ENCODE measurements around the gene POLA2.

Gene POLA2

GRCh38 chr11:65334696-65335295 is 73.0 kb downstream of the POLA2 start:
- Mint-ChIP-seq H3K27me3 (ENCODE audit: low read depth, poor library complexity) (peaks cover 5% of the 10 kb centered on the region), H3K9me3 (no peaks in the 10 kb centered on the region), H3K4me1 (peaks cover 25% of the 10 kb centered on the region), H3K27ac (peak overlapping the region; percentile 66), H3K4me3 (peak overlapping the region; percentile 93), H3K36me3 (ENCODE audit: low read depth) (peaks cover 8% of the 10 kb centered on the region)
- DNase-seq = no peak
- no peak for TF ChIP-seq CTCF (IDR thresholded peaks at IDR 0.05)

GRCh38 chr11:65338676-65339075 is 76.9 kb downstream of the POLA2 start:
- H3K4me1 Mint-ChIP-seq = peaks cover 22% of the 10 kb centered on the region
- no peak overlapping the region for H3K4me3 Mint-ChIP-seq
- no peaks in the 10 kb centered on the region for H3K9me3 Mint-ChIP-seq
- peaks cover 27% of the 10 kb centered on the region for H3K36me3 Mint-ChIP-seq (ENCODE audit: low read depth)
- H3K27me3 Mint-ChIP-seq (ENCODE audit: low read depth, poor library complexity) = peaks cover 4% of the 10 kb centered on the region
- H3K27ac Mint-ChIP-seq = peak overlapping the region; percentile 26
- TF ChIP-seq CTCF (IDR thresholded peaks at IDR 0.05) = no peak
- DNase-seq = no peak

- Mint-ChIP-seq H3K9me3 (no peaks in the 10 kb centered on the region), H3K27ac (no peak overlapping the region), H3K27me3 (ENCODE audit: low read depth, poor library complexity) (peaks cover 4% of the 10 kb centered on the region), H3K4me3 (no peak overlapping the region), H3K36me3 (ENCODE audit: low read depth) (peaks cover 38% of the 10 kb centered on the region), H3K4me1 (peaks cover 12% of the 10 kb centered on the region)
- no peak for TF ChIP-seq CTCF (IDR thresholded peaks at IDR 0.05)
- no peak for DNase-seq
Measured at GRCh38 chr11:65340226-65340625, 78.5 kb downstream of the POLA2 start.

- Mint-ChIP-seq H3K4me1 (peaks cover 6% of the 10 kb centered on the region), H3K4me3 (no peak overlapping the region), H3K27me3 (ENCODE audit: low read depth, poor library complexity) (peaks cover 4% of the 10 kb centered on the region), H3K36me3 (ENCODE audit: low read depth) (peaks cover 48% of the 10 kb centered on the region), H3K9me3 (no peaks in the 10 kb centered on the region), H3K27ac (no peak overlapping the region)
- no peak for DNase-seq
- no peak for TF ChIP-seq CTCF (IDR thresholded peaks at IDR 0.05)
Measured at GRCh38 chr11:65341856-65342255, 80.1 kb downstream of the POLA2 start.
